ENCODE measurements around the gene WDR86.
A peak's percentile ranks its signal among the peaks of the same experiment; 100 is the strongest.

Gene WDR86

GRCh38 chr7:151435103-151435916 is 25.5 kb upstream of the WDR86 start:
- H3K4me3 ChIP-seq (ENCODE audit: low read depth, low read length) = no peak overlapping the region
- TF ChIP-seq, protein P1, sequence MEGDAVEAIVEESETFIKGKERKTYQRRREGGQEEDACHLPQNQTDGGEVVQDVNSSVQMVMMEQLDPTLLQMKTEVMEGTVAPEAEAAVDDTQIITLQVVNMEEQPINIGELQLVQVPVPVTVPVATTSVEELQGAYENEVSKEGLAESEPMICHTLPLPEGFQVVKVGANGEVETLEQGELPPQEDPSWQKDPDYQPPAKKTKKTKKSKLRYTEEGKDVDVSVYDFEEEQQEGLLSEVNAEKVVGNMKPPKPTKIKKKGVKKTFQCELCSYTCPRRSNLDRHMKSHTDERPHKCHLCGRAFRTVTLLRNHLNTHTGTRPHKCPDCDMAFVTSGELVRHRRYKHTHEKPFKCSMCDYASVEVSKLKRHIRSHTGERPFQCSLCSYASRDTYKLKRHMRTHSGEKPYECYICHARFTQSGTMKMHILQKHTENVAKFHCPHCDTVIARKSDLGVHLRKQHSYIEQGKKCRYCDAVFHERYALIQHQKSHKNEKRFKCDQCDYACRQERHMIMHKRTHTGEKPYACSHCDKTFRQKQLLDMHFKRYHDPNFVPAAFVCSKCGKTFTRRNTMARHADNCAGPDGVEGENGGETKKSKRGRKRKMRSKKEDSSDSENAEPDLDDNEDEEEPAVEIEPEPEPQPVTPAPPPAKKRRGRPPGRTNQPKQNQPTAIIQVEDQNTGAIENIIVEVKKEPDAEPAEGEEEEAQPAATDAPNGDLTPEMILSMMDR (conservative IDR thresholded peaks at IDR 0.05; ENCODE audit: low read depth, low read length) = no peak
- DNase-seq (ENCODE audit: low read depth) = no peak

- TF ChIP-seq, protein P1 (conservative IDR thresholded peaks at IDR 0.05; ENCODE audit: low read depth, low read length) = no peak
- H3K4me3 ChIP-seq (ENCODE audit: low read depth, low read length) = no peak overlapping the region
- DNase-seq (ENCODE audit: low read depth) = no peak
These were observed 24.7 kb upstream of the WDR86 start for GRCh38 chr7:151434549-151434948.

DNA sequence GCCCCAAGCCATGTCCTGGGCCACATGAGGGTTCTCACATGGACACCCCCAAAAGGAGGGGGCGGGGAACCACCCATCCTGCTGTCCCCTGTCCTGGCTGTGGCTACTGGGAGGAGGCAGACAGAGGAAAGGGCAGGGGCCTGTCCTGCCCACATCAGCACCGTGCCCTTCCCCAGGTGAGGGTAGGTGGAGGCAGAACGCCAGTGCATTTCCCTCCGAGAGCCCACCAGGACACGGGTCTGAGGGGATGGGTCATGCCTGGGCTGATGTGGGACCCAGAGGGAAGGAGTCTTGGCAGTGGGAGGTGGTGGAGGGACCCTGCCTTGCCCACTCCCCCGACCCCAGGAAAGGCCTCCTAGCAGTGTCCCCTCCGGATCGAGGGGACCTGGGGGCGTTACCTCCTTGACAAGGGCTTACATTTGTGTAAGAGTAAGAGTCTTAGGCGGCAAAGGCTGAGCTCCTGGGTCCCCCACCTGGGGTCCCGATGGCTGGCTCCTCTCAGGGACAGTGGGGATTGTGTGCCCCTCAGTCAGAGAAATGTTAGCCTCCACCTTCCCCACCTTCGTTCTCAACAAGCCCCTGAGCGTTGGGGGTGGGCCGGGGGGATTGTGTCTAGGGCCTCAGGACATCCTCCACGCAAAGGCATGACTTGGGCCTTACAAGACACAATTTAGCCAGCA is 24.0 kb upstream of the WDR86 start:
- TF ChIP-seq, protein P1 (conservative IDR thresholded peaks at IDR 0.05; ENCODE audit: low read depth, low read length) = no peak
- no peak overlapping the region for H3K4me3 ChIP-seq (ENCODE audit: low read depth, low read length)
- DNase-seq (ENCODE audit: low read depth) = no peak

- H3K4me3 ChIP-seq (ENCODE audit: low read depth, low read length) = no peak overlapping the region
- TF ChIP-seq, protein P1 (conservative IDR thresholded peaks at IDR 0.05; ENCODE audit: low read depth, low read length) = peak; percentile 38
- DNase-seq (ENCODE audit: low read depth) = no peak
These were observed 23.1 kb upstream of the WDR86 start for GRCh38 chr7:151432658-151433521.

DNA sequence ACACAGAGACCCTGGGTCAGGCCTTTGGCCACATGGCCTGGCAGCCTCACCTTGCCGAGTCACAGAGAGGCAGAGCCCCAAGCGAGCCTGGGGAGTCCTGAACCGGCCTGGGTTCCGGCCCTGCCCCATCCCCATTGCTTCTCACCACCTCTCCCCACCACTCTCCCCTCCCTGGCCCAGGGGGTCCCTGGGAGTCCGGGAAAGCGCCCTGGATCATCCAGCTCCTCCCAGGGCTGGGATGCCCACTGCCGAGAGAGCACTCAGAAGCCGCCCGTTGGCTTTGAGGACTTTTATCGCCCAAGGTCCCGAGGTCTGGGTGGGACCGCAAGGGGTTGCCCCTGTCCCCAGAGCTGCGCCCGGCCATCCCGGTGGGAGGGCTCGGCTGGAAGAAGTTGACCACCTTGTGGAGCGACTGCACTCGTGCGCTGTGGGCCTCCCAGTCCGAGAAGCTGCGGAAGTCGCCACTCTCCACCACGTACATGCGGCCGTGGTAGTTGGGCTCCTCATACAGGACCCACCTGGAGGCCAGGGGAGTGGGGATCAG is 22.0 kb upstream of the WDR86 start:
- no peak overlapping the region for H3K4me3 ChIP-seq (ENCODE audit: low read depth, low read length)
- TF ChIP-seq, protein P1 (conservative IDR thresholded peaks at IDR 0.05; ENCODE audit: low read depth, low read length) = no peak
- DNase-seq (ENCODE audit: low read depth) = no peak

DNA sequence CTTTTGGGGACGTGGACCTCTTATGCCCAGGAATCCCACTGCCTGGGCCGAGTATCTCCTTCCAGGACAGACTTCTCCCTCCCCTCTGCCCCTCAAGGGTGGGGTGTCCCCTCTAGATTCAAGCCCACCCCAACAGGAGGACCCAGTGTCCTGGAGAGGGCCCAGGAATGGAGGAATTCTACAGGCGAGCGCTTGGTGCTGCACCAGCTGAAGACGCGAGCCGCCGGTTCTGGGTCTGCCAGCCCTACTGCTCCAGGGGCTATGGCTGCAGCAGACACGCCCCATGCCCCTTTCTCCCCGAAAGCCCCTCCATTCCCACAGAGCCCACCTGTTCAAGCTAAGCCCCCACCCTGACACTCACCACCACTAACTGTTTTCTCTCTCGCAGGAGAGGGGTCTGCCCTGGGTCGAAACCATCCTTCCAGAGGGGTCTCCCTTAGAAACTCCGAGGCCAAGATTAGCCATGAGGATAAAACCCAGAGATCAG is 21.5 kb upstream of the WDR86 start:
- no peak for DNase-seq (ENCODE audit: low read depth)
- H3K4me3 ChIP-seq (ENCODE audit: low read depth, low read length) = no peak overlapping the region
- TF ChIP-seq, protein P1 (conservative IDR thresholded peaks at IDR 0.05; ENCODE audit: low read depth, low read length) = no peak
